GM12873 (cell line): ENCODE results near the gene GRK5.

ENCODE experiments used
- TF ChIP-seq, protein P1 (sequence below): IDR thresholded peaks from 2 replicates; pipeline ENCODE4 v1.5.1; 2012; ENCODE audit warnings: low read depth, mild to moderate bottlenecking, moderate library complexity, low read length, control low read depth; ENCODE audit not compliant: insufficient read depth; ENCODE audit errors: missing control alignments

GRK5 gene

DNA sequence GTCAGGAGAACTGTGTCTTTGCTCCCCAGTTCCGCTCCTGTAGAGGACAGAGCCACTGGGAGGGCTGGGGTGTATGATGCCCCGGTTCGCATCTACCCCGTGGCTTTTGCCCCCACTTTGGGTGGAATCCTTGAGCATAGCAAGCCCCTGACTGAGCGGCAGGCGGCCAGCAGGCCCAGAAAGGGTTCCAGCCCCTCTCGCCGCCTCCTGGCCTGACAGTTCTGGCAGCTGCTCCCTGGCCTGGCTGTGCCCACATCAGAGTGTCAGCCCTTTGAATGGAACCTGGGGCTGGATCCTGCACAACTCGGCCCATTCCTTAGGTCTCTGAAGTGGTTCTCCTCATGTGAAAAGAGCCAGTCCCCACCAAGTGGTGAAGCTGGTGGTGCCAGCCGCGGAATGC lies 106.7 kb downstream of the GRK5 start:
- TF ChIP-seq, protein P1, sequence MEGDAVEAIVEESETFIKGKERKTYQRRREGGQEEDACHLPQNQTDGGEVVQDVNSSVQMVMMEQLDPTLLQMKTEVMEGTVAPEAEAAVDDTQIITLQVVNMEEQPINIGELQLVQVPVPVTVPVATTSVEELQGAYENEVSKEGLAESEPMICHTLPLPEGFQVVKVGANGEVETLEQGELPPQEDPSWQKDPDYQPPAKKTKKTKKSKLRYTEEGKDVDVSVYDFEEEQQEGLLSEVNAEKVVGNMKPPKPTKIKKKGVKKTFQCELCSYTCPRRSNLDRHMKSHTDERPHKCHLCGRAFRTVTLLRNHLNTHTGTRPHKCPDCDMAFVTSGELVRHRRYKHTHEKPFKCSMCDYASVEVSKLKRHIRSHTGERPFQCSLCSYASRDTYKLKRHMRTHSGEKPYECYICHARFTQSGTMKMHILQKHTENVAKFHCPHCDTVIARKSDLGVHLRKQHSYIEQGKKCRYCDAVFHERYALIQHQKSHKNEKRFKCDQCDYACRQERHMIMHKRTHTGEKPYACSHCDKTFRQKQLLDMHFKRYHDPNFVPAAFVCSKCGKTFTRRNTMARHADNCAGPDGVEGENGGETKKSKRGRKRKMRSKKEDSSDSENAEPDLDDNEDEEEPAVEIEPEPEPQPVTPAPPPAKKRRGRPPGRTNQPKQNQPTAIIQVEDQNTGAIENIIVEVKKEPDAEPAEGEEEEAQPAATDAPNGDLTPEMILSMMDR = no peak

DNA sequence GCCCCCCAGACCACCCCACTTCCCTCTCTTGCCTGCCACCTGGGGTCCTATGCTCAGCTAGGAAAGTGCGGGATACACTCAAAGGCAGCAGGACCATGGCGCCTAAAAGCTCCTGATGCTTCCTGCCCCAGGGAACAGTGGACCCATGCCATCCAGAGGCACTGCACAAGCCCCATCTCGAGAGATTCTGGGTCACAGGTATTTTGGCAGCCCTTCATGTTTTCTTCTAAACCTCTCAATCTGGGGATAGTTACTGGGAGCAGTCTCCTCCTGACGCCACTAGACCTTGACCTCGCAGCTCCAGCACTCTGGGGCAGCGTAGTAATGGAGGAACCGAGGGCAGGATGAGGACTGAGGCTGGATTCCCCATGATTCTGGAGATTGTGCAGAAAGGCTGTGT lies 107.1 kb downstream of the GRK5 start:
- TF ChIP-seq, protein P1 = no peak

DNA sequence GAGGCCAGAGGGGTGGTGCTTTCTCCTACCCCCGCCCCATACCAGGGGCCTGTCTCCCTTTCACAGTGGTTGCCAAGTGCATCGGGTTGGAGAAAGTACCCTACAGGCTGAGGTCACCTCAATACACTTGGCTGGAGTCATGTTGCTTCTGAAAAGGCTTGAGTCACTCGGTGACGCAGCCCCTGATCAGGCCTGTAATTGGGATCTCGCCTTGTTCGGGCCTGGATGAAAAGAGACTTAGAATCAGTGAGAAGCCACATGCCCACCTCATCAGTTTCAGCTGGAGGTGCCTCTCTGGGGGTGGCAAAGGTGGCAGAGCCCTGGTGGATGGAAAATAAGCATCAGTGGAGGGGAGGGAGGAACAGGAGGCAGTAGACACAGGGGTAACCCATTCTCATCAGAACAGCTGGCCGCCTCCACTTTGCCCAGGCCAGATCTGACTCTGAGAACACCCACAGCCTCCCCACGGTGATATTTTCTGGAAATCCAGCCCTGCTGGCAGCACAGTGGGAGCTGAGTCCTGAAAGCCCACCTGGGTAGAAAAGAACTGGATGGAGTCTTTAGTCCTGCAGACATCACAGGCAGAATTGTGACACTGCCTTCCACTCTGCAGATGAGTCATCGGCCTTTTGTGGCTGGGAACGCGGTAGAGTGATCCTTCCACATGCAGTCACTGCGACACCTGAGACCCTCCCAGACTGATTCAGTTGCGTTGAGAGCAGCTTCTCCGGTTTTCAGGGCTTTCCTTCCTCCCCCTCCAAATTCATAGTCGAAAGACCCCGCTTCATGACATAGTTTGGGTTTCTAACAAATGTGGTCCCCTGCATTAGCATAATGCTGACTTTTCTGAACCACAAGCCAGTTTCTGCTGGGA lies 108.0 kb downstream of the GRK5 start:
- TF ChIP-seq, protein P1 = no peak

DNA sequence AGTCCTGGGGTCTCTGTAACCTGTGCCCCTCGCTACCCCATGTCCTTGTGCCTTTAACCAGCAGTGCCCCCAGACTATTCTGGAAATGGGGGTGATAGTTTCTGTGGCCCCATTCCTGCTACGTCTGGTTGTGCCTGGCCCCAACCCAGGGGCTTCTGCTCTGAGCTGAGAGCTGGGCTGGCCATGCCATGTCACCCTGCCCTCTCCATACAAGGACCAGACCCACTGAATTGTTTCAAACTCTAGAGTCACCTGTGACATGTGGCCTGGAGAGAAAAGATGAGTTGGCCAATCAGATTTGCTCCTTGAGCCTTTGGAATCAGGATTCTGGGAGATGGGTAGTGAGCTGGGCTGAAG lies 108.6 kb downstream of the GRK5 start:
- TF ChIP-seq, protein P1 = no peak

DNA sequence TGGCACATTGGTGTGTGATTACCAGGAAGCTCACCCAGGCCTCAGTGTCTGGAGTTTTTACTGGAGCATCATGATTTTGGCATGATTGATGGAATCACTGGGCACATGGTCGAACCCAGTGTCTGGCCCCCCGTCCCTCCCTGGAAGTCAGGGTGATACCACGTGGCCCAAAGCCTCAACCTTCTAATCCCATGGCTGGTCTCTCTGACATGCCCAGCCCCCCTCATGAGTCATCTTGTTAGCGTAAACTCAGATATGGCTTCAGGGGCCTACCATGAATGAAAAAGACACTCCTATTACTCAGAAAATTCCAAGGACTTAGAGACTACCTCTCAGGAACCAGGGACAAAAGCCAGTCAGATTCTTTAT lies 109.3 kb downstream of the GRK5 start:
- TF ChIP-seq, protein P1 = no peak

DNA sequence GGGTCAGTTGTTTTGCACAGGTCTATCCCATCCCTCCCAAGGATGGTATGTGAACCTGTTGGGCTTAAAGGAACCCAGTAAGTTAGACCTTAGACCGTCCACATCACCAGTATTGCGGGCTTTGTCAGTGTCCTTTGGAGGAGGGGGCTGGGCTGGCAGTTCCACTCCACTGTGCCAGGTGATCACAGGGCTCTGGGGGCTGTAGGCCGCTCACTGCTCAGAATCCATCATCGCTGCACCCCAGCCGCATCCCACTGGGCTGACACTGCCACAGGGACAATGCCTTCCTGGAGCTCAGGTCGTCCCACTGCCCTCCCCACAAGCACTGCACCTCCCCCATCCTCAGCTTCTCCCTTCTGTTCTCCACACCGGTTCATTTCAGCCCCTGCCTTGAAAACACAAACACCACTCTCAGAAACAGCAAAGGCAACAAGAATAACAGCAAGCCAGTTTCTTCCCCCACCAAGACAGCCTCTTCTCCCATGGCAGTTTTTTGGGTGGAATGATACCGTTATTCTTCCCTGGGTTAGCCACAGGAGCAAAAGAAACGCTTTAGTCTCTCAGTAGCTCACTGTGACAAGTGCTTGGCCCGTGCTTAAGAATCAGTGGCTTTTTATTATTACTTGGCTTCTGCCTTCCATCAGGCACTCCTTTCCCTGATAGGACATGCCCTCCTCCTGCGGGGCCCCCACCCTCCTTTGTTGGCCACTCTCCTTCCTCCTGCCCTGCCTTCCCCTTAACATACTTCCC lies 111.2 kb downstream of the GRK5 start:
- TF ChIP-seq, protein P1 = no peak

DNA sequence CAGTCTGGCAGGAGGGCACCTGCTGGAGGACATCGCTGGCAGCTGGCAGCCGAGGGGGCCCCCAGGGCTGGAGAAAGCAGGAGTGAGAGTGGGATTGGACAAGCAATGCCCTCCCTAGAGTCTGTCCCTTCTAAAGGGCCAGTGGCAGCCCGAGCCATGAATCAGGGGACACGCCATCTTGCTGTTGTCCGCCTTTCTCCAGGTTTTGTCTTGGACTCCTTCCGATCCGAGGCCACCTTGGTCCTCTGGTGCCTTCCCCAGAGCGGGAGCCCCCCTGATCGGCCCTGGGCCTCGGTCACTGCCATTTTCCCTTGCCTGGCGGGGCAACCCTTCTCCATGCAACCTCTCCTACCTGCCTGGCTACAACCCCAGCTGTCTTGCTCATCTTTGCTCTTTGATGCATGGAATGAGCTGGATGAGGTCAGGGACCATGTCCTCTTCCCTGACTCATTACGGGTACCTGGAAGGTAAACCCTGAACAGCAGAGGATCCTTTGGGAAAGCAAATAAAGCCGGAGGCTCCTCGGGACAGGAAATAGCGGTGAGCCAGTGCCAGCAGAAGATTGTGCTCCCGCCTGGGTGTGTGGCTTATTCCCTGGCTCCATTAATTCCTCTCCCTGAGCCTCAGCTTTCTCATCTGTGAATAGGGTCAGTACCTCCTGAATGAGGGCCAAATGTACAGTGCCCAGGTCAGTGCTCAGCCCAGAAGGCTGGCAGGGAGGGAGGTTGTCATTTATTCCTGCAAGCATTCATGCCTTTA lies 112.0 kb downstream of the GRK5 start:
- TF ChIP-seq, protein P1 = no peak
